Measurements from ENCODE around the gene RABEPK.
"Not testable (repeated sequence)": the region's sequence is repeated elsewhere in the genome, so short reads cannot be mapped to it uniquely, and the experiment has no call there.

The RABEPK gene

DNA sequence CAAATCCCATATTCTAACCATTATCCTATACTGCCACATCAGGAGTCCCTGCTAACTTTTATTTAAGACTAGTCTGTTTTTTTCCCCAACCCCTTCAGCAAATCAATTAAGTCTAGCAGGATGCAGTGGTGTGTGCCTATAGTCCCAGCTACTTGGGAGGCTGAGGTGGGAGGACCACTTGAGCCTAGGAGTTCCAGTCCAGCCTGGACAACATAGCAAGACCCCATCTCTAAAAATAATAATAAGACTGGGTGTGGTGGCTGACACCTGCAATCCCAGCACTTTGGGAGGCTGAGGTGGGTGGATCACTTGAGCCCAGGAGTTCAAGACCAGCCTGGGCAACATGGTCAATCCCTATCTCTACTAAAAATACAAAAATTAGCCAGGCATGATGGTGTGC, 24.5 kb downstream of the RABEPK start:
- H3K27ac ChIP-seq (ENCODE audit: insufficient read depth in 1 of 2, low read depth in 1 of 2, low read length in 2 of 2, poor library complexity in 1 of 2, severe bottlenecking in 2 of 2); H3K9me3 ChIP-seq (ENCODE audit: control extremely low read depth in 1 of 5, control insufficient read depth in 4 of 5, insufficient read depth in 2 of 5, low read depth in 1 of 5, low read length in 4 of 5); CTCF ChIA-PET; H3K4me1 ChIP-seq (ENCODE audit: control extremely low read depth in 1 of 4, control insufficient read depth in 4 of 4, insufficient read depth in 4 of 4, low read length in 3 of 4); DNase-seq; H3K4me3 ChIP-seq (ENCODE audit: control insufficient read depth in 1 of 7, extremely low read depth in 1 of 7, insufficient read depth in 4 of 7, low read depth in 2 of 7, low read length in 6 of 7); H3K27me3 ChIP-seq (replicated peaks in 2 of 5; ENCODE audit: control insufficient read depth in 4 of 5, insufficient read depth in 5 of 5, low read length in 4 of 5): not testable (repeated sequence)
- H3K36me3 ChIP-seq (ENCODE audit: control insufficient read depth in 4 of 4, insufficient read depth in 4 of 4, low read length in 3 of 4): peaks cover 8 to 40% (median 26%) of the 10 kb centered on the region in 4 experiments
- POLR2A ChIA-PET: interaction anchor here (0.5 kb wide), 1 partner anchor 21 kb away, joined by 4 read pairs; no protein-coding TSS in a partner anchor

DNA sequence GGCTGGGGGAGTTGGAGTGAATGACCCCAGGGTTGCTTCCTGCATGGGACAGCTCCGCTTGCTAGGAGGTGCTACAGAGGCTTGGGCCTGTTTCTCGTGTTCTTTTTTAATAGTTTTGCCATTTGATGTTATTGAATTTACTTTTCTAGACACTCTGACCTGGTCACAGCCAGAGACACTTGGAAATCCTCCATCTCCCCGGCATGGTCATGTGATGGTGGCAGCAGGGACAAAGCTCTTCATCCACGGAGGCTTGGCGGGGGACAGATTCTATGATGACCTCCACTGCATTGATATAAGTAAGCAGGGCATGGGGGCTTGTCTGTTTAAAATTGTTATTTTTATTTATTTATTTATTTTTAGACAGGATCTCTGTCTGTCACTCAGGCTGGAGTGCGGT, 27.4 kb downstream of the RABEPK start:
- POLR2A ChIA-PET: interaction anchor here (0.6 kb wide), 1 partner anchor 578 kb away, joined by 3 read pairs; no protein-coding TSS in a partner anchor
- WGBS (ENCODE audit: insufficient coverage): 100% methylated on average over 2 of the region's 6 CpGs

DNA sequence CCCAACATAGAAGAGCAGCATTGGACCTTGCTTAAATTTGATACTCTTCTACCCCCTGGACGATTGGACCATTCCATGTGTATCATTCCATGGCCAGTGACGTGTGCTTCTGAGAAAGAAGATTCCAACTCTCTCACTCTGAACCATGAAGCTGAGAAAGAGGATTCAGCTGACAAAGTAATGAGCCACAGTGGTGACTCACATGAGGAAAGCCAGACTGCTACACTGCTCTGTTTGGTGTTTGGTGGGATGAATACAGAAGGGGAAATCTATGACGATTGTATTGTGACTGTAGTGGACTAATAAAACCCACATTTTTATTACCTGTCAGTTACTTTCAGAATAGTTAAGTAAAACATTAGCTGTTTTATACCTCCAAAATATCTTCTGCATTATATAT, 33.3 kb downstream of the RABEPK start:
- H3K27me3 ChIP-seq (replicated peaks in 2 of 5; ENCODE audit: control insufficient read depth in 4 of 5, insufficient read depth in 5 of 5, low read length in 4 of 5): no peaks in the 10 kb centered on the region
- ChIA-PET CTCF (interaction anchor here (1.0 kb wide), 1 partner anchor 28 kb away, joined by 3 read pairs; the partner anchor contains the start of gene GAPVD1), POLR2A (interaction anchor here (0.8 to 2.7 kb wide), 2 partner anchors 16 to 33 kb away, joined by 4 to 14 read pairs; partner anchors contain the start of gene RABEPK)
- no peak overlapping the region for H3K27ac ChIP-seq (ENCODE audit: insufficient read depth in 1 of 2, low read depth in 1 of 2, low read length in 2 of 2, poor library complexity in 1 of 2, severe bottlenecking in 2 of 2)
- whole genome bisulfite sequencing (ENCODE audit: insufficient coverage): 100% methylated on average over 2 of the region's 3 CpGs
- peaks cover 22 to 74% (median 48%) of the 10 kb centered on the region in 4 experiments for H3K36me3 ChIP-seq (ENCODE audit: control insufficient read depth in 4 of 4, insufficient read depth in 4 of 4, low read length in 3 of 4)
- DNase-seq: peak in 2 of 3 donors; percentile 30 to 39
- H3K9me3 ChIP-seq (ENCODE audit: control extremely low read depth in 1 of 5, control insufficient read depth in 4 of 5, insufficient read depth in 2 of 5, low read depth in 1 of 5, low read length in 4 of 5): no peaks in the 10 kb centered on the region
- peaks cover 5 to 16% (median 10%) of the 10 kb centered on the region in 4 experiments for H3K4me1 ChIP-seq (ENCODE audit: control extremely low read depth in 1 of 4, control insufficient read depth in 4 of 4, insufficient read depth in 4 of 4, low read length in 3 of 4)
- no peak overlapping the region for H3K4me3 ChIP-seq (ENCODE audit: control insufficient read depth in 1 of 7, extremely low read depth in 1 of 7, insufficient read depth in 4 of 7, low read depth in 2 of 7, low read length in 6 of 7)

More for the DNA sequence above, 27.4 kb downstream of the RABEPK start:
- H3K4me3 ChIP-seq (ENCODE audit: control insufficient read depth in 1 of 7, extremely low read depth in 1 of 7, insufficient read depth in 4 of 7, low read depth in 2 of 7, low read length in 6 of 7): no peak overlapping the region
- peaks cover 6 to 43% (median 24%) of the 10 kb centered on the region in 4 experiments for H3K36me3 ChIP-seq (ENCODE audit: control insufficient read depth in 4 of 4, insufficient read depth in 4 of 4, low read length in 3 of 4)
- CTCF ChIA-PET: interaction anchor here (0.6 kb wide), 1 partner anchor 49 kb away, joined by 3 read pairs; no protein-coding TSS in a partner anchor
- H3K4me1 ChIP-seq (ENCODE audit: control extremely low read depth in 1 of 4, control insufficient read depth in 4 of 4, insufficient read depth in 4 of 4, low read length in 3 of 4): no peaks in the 10 kb centered on the region
- no peak for DNase-seq
- no peak overlapping the region for H3K27ac ChIP-seq (ENCODE audit: insufficient read depth in 1 of 2, low read depth in 1 of 2, low read length in 2 of 2, poor library complexity in 1 of 2, severe bottlenecking in 2 of 2)
- no peaks in the 10 kb centered on the region for H3K27me3 ChIP-seq (replicated peaks in 2 of 5; ENCODE audit: control insufficient read depth in 4 of 5, insufficient read depth in 5 of 5, low read length in 4 of 5)
- no peaks in the 10 kb centered on the region for H3K9me3 ChIP-seq (ENCODE audit: control extremely low read depth in 1 of 5, control insufficient read depth in 4 of 5, insufficient read depth in 2 of 5, low read depth in 1 of 5, low read length in 4 of 5)

DNA sequence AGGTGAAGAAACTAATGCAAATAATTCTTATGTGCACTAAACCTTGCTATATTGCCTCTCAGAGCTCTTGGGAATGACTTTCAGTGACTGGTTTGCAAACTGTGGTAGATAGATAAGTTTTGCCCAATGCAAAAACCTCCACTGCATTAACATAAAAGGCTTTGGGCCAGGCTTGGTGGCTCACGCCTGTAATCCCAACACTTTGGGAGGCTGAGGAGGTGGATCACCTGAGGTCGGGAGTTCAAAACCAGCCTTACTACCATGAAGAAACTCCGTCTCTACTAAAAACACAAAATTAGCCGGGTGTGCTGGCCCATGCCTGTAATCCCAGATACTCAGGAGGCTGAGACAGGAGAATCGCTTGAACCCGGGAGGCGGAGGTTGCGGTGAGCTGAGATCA, 33.8 kb downstream of the RABEPK start:
- not testable (repeated sequence) for H3K4me3 ChIP-seq (ENCODE audit: control insufficient read depth in 1 of 7, extremely low read depth in 1 of 7, insufficient read depth in 4 of 7, low read depth in 2 of 7, low read length in 6 of 7); H3K27ac ChIP-seq (ENCODE audit: insufficient read depth in 1 of 2, low read depth in 1 of 2, low read length in 2 of 2, poor library complexity in 1 of 2, severe bottlenecking in 2 of 2); H3K9me3 ChIP-seq (ENCODE audit: control extremely low read depth in 1 of 5, control insufficient read depth in 4 of 5, insufficient read depth in 2 of 5, low read depth in 1 of 5, low read length in 4 of 5); H3K27me3 ChIP-seq (replicated peaks in 2 of 5; ENCODE audit: control insufficient read depth in 4 of 5, insufficient read depth in 5 of 5, low read length in 4 of 5)
- ChIA-PET POLR2A (interaction anchor here (0.8 to 2.7 kb wide), 2 partner anchors 16 to 34 kb away, joined by 4 to 14 read pairs; partner anchors contain the start of gene RABEPK), CTCF (interaction anchor here (1.0 kb wide), 1 partner anchor 28 kb away, joined by 3 read pairs; the partner anchor contains the start of gene GAPVD1)
- peaks cover 25 to 78% (median 52%) of the 10 kb centered on the region in 4 experiments for H3K36me3 ChIP-seq (ENCODE audit: control insufficient read depth in 4 of 4, insufficient read depth in 4 of 4, low read length in 3 of 4)
- H3K4me1 ChIP-seq (ENCODE audit: control extremely low read depth in 1 of 4, control insufficient read depth in 4 of 4, insufficient read depth in 4 of 4, low read length in 3 of 4): peaks cover 5 to 20% (median 13%) of the 10 kb centered on the region in 4 experiments
- WGBS (ENCODE audit: insufficient coverage): 100% methylated on average over 3 of the region's 8 CpGs
- peak in 1 of 3 donors; percentile 12 for DNase-seq

GRCh38 chr9:125235804-125236519, 35.6 kb downstream of the RABEPK start:
- Histone ChIP-seq H3K4me3 (ENCODE audit: control insufficient read depth in 1 of 7, extremely low read depth in 1 of 7, insufficient read depth in 4 of 7, low read depth in 2 of 7, low read length in 6 of 7) (peak overlapping the region in 2 of 7 experiments; percentile 36 to 38), H3K9me3 (ENCODE audit: control extremely low read depth in 1 of 5, control insufficient read depth in 4 of 5, insufficient read depth in 2 of 5, low read depth in 1 of 5, low read length in 4 of 5) (no peaks in the 10 kb centered on the region), H3K36me3 (ENCODE audit: control insufficient read depth in 4 of 4, insufficient read depth in 4 of 4, low read length in 3 of 4) (peaks cover 24 to 76% (median 49%) of the 10 kb centered on the region in 4 experiments), H3K4me1 (ENCODE audit: control extremely low read depth in 1 of 4, control insufficient read depth in 4 of 4, insufficient read depth in 4 of 4, low read length in 3 of 4) (peaks cover 5 to 31% (median 20%) of the 10 kb centered on the region in 4 experiments), H3K27ac (ENCODE audit: insufficient read depth in 1 of 2, low read depth in 1 of 2, low read length in 2 of 2, poor library complexity in 1 of 2, severe bottlenecking in 2 of 2) (no peak overlapping the region), H3K27me3 (replicated peaks in 2 of 5; ENCODE audit: control insufficient read depth in 4 of 5, insufficient read depth in 5 of 5, low read length in 4 of 5) (no peaks in the 10 kb centered on the region)
- peak; percentile 61 to 84 (median 76) for DNase-seq
- ChIA-PET CTCF (no interaction called here), POLR2A (interaction anchor here (0.6 to 2.7 kb wide), 4 partner anchors 33 to 172 kb away, joined by 3 to 14 read pairs (median 4); partner anchors contain the start of gene RABEPK)
- WGBS (ENCODE audit: insufficient coverage): 100% methylated on average over 1 of the region's 5 CpGs

DNA sequence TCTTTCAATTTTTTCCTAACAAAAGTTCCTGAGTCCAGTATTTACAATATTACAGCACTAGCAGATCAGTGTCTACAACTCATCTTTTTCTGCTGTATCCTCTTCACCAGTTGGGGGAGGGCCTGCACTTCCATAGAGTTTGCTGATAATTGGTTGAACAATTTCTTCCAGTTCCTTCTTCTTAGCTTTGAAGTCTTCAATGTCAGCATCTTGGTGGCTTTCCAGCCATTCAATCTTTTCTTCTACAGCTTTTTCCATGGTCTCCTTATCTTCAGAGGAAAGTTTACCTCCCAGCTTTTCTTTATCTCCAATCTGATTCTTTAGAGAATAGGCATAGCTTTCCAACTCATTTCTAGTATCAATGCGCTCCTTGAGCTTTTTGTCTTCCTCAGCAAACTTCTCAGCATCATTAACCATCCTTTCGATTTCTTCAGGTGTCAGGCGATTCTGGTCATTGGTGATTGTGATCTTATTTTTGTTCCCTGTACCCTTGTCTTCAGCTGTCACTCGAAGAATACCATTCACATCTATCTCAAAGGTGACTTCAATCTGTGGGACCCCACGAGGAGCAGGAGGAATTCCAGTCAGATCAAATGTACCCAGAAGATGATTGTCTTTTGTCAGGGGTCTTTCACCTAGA, 36.3 kb downstream of the RABEPK start:
- POLR2A ChIA-PET: interaction anchor here (0.6 kb wide), 2 partner anchors 101 to 171 kb away, joined by 3 to 5 read pairs; no protein-coding TSS in a partner anchor
- Histone ChIP-seq H3K4me1 (ENCODE audit: control extremely low read depth in 1 of 4, control insufficient read depth in 4 of 4, insufficient read depth in 4 of 4, low read length in 3 of 4) (peaks cover 5 to 32% (median 21%) of the 10 kb centered on the region in 4 experiments), H3K4me3 (ENCODE audit: control insufficient read depth in 1 of 7, extremely low read depth in 1 of 7, insufficient read depth in 4 of 7, low read depth in 2 of 7, low read length in 6 of 7) (peak overlapping the region in 2 of 7 experiments; percentile 16 to 100), H3K36me3 (ENCODE audit: control insufficient read depth in 4 of 4, insufficient read depth in 4 of 4, low read length in 3 of 4) (peaks cover 24 to 70% (median 49%) of the 10 kb centered on the region in 4 experiments)
- H3K27me3 ChIP-seq (replicated peaks in 2 of 5; ENCODE audit: control insufficient read depth in 4 of 5, insufficient read depth in 5 of 5, low read length in 4 of 5); CTCF ChIA-PET; H3K9me3 ChIP-seq (ENCODE audit: control extremely low read depth in 1 of 5, control insufficient read depth in 4 of 5, insufficient read depth in 2 of 5, low read depth in 1 of 5, low read length in 4 of 5); DNase-seq; H3K27ac ChIP-seq (ENCODE audit: insufficient read depth in 1 of 2, low read depth in 1 of 2, low read length in 2 of 2, poor library complexity in 1 of 2, severe bottlenecking in 2 of 2): not testable (repeated sequence)
- WGBS (ENCODE audit: insufficient coverage): no CpG with 5 or more reads among the region's 5 CpGs

All from common myeloid progenitor, CD34-positive (primary cell).